COLO668 (cell line): ENCODE data around the gene CR1L.
"Not testable (repeated sequence)": the region's sequence is repeated elsewhere in the genome, so short reads cannot be mapped to it uniquely, and the experiment has no call there.

Source experiments
- DNase-seq: peaks from one replicate; lab custom pipeline; 2025; ENCODE audit not compliant: unreplicated experiment; lab: John Stamatoyannopoulos, UW

The CR1L gene

DNA sequence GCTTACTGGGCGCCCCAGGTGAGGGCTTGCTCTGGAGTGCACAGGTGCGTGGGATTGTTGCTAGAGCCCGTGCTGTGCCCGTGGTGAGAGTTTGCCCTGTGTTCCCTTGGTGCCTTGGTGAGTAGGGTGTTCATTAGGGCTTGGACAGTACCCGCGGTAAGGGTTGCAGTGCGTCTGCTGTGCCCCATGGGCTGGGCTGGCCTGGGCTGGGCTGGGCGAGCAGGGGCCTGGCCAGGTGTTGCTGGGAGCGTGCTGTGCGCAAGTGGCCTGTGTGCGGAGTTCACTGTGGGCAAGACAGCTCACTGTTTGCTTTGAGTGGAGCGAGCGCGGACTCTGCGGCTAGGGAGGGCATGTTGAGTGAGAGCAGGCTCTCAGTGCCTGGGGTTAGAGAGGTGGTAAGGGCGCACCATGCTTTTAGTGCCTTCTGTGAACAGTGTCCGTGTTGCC, 725 bp downstream of the CR1L start:
- DNase-seq = peak; percentile 74

DNA sequence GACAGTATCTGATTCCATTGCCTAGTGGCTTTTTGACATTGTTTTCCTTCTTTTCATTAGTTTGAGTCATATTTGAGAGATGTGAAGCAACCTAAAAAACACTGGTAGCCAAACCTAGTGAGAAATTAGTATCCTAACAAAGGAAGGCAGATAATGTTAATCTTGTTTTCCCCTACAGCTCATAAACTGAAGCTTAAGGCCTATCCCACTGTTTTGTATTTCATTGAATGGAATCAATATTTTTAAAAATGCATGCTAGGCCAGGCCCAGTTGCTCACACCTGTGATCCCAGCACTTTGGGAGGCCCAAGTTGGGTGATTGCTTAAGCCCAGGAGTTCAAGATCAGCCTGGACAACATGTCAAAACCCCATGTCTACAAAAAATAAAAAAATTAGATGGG, 1.2 kb downstream of the CR1L start:
- no peak for DNase-seq

DNA sequence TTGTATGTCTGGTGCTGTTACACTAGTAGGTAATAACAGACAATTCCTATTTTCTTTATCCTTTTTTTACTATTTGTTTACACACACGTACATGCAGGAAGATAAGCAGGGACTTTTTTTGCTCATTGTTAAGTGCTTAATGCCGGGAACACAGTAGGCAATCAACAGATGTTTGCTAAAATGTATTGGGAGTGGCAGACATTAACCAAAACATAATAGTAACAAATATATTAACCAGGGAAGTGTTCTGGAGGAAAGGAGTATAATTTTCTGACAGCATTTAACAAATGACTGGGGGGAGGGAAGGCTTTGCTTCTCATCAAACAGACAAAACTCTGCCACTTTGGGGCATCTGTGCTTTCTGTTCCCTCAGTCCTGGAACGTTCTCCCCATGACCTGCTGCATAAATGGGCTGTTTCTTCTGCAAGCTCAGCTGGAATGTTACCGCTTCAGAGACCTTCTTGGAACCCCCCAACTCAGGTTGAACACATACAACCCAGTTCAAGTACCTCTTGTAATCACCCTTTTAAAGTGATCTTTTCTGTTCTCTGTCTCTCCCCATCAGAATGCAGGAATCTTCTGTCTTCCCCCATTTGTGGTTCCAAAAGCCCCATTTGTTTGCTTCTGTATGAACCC, 2.1 kb downstream of the CR1L start:
- DNase-seq = no peak

DNA sequence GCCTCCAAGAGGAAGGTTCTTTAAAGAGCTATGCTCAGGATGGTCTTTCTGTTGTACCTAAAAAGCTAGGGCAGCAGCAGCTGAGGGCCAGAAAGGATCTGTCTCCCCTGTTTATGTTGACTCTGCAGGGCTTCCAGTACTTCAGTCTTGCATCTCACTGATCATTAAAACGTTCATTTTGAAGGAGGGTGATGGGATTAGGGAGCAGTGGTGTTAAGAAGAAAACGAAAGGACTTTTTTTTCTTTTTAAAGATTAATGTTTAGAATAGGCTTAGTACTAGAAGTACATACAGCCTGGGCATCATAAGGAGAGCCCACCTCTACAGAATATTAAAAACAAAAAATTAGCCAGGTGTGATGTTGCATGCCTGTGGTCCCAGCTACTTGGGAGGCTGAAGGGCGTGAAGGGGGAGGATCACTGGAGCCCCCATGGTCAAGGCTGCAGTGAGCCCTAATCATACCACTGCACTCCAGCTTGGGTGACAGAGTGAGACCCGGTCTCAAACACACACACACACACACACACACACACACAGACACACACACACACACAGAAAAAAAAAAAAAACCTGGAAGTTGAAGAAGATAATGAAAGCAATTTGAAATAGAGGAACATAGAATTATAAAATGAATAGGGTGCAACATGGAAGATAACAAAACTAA, 2.9 kb downstream of the CR1L start:
- DNase-seq = no peak

DNA sequence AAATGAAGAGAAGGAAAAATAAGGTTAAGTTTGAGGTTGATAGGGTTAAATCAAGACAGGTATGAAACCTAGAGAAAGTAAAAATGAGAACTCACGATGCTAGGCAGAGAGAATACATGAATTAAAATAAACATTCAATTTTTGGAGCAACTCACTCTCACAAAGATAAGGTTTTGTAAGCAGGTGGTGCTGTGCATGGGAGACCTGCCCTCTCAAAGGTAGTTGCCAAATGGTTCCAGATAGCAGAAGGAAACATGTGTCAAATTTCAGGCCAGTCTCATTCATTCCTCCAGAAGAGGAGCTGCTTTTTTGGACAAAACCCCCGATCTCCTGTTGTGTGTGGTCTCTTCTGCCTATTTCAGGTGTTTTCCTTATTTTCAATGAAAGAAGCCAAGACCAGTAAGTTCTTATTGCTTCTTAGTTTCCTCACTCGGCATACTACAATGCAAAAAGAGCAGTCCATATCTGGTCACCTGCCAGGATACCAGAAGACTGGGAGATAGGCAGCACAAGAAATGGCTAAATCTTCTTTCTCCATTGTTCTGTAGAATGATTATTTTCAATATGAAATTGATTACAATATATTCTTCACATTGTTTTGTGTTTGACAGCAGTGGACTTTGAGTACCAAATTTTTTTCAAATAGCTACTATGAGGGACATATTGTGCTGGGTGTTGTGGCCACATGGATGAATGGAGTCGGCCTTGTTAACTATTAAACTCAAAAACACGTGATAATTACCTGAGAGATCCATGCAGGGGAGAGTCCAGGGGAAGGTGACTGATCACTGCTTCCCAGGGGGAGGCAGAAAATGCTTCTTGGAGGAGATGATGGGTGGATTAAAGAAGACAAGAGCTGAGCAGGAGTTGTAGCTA, 3.6 kb downstream of the CR1L start:
- no peak for DNase-seq

DNA sequence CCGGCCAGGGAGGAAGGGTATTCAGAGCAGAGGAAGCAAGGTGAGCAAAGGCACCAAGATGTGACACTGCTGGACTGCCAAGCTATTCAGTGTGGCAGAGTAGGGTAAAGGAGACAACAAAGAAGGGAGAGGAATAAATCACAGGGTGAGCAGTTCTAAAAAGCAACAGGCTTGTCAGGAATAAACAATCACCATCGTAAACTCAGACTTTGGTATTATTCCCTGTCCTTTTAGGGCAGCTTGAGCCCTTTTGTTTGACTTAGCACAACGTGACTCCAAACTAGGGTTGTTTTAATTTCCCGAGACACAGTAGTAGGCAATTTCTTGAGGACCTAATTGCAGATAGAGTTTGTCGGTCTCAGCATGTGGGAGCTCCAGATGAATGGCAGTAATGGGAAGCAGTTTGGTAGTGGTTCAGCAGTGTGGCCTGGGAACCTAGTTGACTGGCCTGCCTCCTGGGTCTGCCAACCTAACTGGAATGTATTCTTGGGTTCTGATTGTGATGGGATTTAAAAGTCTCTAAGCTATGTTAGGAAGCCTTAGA, 4.3 kb downstream of the CR1L start:
- no peak for DNase-seq

DNA sequence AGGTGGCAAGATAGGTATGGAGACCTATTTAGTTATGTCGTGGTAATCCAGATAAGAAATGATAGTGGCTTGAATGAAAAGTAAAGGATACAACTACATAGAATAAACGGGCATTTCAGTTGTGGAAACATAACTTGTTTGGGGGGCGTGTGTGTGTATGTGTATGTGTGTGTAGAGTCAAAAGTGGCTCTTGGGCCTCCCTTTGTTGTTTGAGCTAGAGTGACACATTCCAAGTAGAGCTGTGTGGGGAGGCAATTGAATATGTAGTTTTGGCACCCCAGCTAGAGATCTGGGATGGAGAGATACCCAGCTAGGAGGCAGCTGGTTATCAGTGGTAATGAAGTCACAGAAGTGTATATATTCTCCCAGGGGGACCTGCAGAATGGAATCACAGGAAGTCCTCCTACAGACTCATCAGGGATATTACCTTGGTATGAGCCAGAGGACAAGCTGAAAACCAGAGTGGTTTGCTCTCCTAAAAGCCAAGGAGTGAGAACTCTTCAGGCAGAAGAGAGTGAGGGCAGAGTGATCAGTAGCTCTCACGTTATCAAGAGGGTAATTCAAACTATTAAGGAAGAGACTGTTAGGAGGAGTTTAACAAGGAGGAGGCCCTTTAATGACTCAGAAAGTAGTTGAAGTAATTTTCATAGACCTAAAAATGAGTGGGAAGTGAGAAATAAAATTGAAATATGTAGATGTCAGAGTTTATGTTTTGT, 5.1 kb downstream of the CR1L start:
- no peak for DNase-seq

DNA sequence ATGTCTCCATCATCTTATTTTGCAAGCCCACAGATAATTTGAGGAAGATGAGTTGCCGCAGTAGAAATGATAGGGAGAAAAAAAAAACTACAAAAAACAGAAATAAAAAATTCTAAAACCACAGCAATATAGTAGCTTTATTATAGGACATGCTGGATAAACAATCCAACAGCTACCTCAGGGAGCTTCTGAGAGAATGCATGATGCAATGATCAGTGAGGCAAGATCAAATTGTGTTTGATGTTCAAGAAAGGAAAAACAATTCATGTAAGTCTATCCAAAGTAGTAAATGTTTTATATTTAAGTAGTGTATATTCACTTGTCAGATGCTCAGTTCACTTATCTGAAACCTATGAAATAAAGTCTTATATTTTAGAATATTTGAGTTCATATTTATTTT, 6.7 kb downstream of the CR1L start:
- DNase-seq = no peak

DNA sequence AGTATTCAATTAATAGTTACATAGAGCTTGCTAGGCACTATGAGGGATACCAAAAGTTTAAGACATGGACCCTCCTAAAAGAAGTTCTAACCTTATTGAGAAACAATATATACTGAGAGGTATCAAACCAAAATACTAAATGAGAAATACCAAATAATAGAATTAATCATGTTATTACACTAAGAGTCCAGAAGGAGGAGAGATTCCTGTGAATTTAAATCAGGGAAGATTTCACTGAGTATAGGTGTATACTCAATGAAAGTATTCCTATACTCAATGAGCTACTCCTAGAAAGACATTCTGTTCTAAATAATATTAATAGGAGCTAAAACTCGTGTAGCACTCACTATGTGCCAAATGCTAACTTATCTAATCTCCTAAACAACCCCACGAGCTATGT, 9.4 kb downstream of the CR1L start:
- no peak for DNase-seq

DNA sequence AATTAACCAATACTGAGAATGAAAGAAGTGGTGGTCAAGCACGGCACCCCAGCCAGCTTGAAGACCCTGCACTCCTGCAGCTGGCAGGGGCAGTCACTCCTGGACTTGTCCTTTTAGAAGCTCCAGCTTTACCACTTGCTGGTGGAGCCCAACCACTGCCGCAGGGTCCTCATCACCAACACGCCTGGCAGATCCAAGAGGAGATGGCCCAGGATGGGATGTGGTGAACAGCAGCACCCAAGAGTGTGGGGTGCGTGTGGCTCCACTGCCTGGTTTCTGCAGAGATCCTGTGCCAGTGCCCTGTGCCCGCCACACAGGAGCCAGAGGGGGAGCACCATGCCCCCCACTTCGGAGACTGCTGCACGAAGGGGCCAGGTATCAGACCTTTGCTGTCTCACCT, 13.5 kb downstream of the CR1L start:
- no peak for DNase-seq

DNA sequence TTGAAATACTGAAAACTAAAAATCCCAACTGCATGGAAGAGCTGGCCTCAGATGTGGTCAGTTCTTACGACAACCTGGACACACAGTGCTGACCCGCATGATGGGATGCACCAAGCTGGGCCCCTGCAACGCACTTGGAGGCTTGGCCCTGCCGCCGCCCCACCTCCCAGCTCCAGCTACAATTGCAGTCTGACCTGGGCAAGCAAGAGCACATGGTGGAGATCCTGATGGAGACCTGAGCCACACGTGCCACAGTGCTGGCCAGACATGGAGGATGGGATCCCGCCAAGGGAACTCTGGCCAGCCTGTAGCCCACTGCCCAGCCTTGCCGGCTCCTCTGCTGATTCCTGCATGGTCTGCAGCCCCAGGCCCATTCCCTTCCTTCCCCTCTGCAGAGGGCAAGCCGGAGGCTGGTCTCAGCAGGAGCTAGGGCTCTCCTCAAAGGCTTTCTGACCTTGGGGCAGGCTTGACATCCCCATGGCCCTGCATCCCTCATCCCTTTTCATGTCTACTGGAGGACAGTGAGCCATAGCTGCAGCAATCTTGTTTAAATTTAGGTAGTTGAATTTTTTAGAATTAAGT, 14.1 kb downstream of the CR1L start:
- no peak for DNase-seq

DNA sequence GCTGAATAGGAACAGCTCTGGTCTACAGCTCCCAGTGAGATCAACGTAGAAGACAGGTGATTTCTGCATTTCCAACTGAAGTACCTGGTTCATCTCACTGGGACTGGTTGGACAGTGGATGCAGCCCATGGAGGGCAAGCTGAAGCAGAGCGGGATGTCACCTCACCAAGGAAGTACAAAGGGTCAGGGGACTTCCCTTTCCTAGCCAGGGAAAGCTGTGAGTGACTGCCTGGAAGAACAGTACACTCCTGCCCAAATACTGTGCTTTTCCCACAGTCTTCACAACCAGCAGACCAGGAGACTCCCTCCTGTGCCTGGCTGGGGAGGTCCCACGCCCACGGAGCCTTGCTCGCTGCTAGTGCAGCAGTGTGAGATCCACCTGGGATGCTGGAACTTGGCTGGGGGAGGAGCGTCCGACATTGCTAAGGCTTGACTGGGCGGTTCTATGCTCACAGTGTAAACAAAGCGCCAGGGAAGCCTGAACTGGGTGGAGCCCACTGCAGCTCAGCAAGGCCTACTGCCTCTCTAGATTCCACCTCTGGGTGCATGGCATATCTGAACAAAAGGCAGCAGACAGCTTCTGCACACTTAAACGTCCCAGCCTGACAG, 14.7 kb downstream of the CR1L start:
- peak; percentile 81 for DNase-seq

DNA sequence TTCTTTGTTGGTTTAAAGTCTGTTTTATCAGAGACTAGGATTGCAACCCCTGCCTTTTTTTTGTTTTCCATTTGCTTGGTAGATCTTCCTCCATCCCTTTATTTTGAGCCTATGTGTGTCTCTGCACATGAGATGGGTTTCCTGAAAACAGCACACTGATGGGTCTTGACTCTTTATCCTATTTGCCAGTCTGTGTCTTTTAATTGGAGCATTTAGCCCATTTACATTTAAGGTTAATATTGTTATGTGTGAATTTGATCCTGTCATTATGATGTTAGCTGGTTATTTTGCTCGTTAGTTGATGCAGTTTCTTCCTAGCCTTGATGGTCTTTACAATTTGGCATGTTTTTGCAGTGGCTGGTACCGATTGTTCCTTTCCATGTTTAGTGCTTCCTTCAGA, 16.5 kb downstream of the CR1L start:
- not testable (repeated sequence) for DNase-seq

DNA sequence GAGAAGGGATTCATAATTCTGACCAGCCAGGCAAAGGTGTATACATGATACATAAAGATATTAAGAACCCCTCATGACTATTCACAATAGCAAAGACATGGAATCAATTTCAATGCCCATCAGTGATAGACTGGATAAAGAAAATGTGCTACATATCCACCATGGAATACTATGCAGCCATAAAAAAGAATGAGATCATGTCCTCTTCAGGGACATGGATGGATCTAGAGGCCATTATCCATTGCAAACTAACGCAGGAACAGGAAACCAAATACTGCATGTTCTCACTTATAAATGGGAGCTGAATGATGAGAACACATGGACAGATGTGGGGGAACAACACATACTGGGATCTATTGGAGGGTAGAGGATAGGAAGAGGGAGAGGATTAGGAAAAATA, 21.4 kb downstream of the CR1L start:
- no peak for DNase-seq

DNA sequence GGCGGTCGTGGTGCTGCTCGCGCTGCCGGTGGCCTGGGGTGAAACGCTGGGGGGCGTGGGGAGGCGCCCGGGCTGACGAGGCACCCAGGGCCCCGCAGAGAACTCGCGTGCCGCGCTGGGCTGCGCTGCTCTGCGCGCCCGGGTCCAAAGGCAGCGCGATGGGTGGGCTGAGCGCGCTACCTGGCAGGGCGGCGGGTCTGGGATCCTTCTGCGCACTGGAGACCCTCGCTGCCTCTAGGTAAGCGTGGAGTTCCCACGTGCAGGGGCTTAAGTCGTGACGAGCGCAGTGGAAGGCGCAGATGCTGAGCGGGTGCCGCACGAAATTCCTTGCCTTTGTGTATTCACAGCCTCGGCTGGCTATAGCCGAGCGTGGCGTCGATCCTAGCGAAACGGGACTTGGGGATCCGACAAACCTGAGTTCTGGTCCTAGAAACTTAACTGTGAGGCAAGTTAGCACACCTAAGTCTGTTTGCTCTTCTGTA, 24.6 kb downstream of the CR1L start:
- no peak for DNase-seq

DNA sequence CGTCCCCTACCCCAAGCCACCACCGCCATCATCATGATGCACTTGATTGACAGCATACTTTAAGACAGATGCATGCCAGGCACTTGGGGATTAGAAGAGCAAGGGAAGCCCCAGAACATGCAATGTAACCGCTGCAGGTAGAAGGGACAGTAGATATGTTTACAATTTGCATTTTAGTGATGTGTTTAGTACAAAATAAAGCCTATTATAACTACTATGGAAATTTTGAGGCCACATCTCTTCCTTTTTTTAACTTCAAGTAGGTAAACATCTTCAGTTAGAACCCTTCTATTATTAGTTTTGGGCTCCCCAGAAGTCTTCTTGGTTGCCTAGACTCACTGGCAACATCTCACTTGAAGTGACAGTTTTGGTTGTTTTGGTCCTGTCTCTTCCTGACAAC, 25.3 kb downstream of the CR1L start:
- DNase-seq = no peak

DNA sequence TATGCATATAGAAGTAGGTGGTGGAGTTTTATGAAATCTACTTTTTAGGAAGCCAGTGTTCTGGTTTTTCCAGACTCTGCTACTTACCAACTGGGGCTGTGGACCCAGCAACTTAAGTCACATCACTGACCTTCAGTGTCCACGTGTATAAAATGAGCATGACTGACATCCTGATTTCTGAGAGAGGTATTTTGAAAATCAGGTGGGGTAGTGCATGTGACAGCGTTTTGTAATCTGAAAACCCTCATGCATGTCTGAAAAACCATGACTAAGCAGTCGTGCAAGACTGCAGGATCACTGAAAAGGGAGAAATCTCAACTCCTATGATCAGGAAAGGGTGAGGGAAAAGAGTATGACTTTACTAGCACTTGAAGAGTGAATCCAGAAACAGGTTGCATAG, 26.1 kb downstream of the CR1L start:
- DNase-seq = no peak

DNA sequence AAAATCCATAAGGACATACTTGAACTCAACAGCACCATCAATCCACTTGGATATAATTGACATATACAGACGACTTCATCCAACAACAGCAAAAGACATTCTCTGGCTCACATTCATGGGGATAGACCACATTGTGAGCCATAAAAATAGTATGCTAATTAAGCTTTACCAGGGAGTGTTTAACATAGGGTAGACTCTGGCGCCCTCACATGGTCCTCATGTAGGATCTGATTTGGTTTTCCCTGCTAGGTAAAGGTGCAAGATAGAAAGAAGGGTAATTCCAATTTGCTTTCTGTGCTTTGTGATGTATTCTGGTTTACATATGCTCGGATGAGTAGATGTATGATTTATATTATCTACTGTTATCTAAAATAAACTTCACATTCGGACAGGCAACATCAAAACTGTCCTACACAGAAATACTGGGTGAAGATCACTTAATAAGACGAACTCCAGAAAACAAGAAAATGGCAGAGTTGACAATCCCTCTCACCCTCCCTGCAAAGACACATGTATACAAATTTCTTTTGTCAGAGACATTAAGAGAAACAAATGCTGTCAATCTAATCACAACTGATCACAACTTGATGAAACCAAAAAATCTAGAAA, 27.7 kb downstream of the CR1L start:
- peak; percentile 67 for DNase-seq

DNA sequence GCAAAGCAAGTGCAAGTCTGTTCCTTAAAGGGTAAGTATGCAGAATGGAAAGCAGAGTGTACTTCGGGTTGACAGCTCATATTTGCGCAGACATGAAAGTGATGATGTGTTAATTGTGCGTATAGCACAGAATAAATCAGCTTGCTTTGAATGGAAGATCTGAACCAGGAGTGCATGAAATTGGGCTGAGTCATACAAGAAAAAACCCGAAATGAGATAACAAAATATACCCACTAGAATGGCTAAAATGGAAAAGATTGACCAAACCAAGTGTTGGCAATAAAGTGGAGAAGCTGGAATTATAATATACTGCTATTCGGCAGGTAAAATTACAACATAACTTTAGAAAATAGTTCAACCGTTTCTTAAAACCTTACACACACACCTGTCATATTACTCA, 28.5 kb downstream of the CR1L start:
- DNase-seq = no peak

DNA sequence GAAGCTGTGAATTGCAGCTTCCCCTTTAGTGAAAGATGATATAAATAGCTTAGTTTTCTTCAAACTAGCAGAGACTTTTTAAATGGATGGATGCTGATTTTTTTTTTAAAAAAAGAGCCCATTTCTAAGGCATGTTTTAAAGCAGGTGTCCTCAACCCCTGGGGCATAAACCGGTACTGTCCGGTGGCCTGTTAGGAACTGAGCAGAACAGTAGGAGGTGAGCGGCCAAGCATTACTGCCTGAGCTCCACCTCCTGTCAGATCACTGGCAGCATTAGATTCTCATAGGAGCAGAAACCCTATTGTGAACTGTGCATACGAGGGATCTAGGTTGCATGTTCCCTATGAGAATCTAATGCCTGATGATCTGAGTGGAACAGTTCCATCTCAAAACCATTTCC, 31.2 kb downstream of the CR1L start:
- no peak for DNase-seq
